T-helper 1 cell treated with Interleukin-12 subunit alpha and Interleukin-12 subunit beta and Interleukin-4 antibody, amounts not matched to agents 30 μg/mL and 1 μg/mL, for 36 hours (primary cell): ENCODE measurements around the gene CDK5RAP2.
A peak's percentile ranks its signal among the peaks of the same experiment; 100 is the strongest.
"Not testable (repeated sequence)": the region's sequence is repeated elsewhere in the genome, so short reads cannot be mapped to it uniquely, and the experiment has no call there.

Experiments
- H3K27ac Mint-ChIP-seq: one replicate; pipeline ENCODE4 v1.8.0; 2021; ENCODE audit warnings: mild to moderate bottlenecking, mixed read lengths
- H3K27me3 Mint-ChIP-seq: one replicate; pipeline ENCODE4 v1.8.0; 2021; ENCODE audit warnings: low read depth, mixed read lengths
- H3K36me3 Mint-ChIP-seq: one replicate; pipeline ENCODE4 v1.8.0; 2021; ENCODE audit warnings: low read depth, mixed read lengths
- H3K4me1 Mint-ChIP-seq: one replicate; pipeline ENCODE4 v1.8.0; 2021; ENCODE audit warnings: low read depth, mixed read lengths
- H3K4me3 Mint-ChIP-seq: one replicate; pipeline ENCODE4 v1.8.0; 2021; ENCODE audit warnings: mild to moderate bottlenecking, moderate library complexity, mixed read lengths
- H3K9me3 Mint-ChIP-seq: one replicate; pipeline ENCODE4 v1.8.0; 2021; ENCODE audit warnings: mixed read lengths

The CDK5RAP2 gene

GRCh38 chr9:120569556-120569955 is 10.4 kb downstream of the CDK5RAP2 start:
- no peak overlapping the region for H3K4me3 Mint-ChIP-seq
- H3K4me1 Mint-ChIP-seq: peaks cover 11% of the 10 kb centered on the region
- H3K9me3 Mint-ChIP-seq: no peaks in the 10 kb centered on the region
- peaks cover 36% of the 10 kb centered on the region for H3K36me3 Mint-ChIP-seq
- H3K27me3 Mint-ChIP-seq: no peaks in the 10 kb centered on the region
- H3K27ac Mint-ChIP-seq: peak overlapping the region; percentile 53

- Mint-ChIP-seq H3K4me1 (peaks cover 6% of the 10 kb centered on the region), H3K36me3 (peaks cover 36% of the 10 kb centered on the region), H3K9me3 (no peaks in the 10 kb centered on the region), H3K4me3 (no peak overlapping the region), H3K27ac (no peak overlapping the region), H3K27me3 (no peaks in the 10 kb centered on the region)
Measured at GRCh38 chr9:120568816-120569215, 11.2 kb downstream of the CDK5RAP2 start.

- Mint-ChIP-seq H3K36me3 (peaks cover 43% of the 10 kb centered on the region), H3K4me3 (no peak overlapping the region), H3K27ac (no peak overlapping the region)
Measured at GRCh38 chr9:120567874-120568273, 12.1 kb downstream of the CDK5RAP2 start.

GRCh38 chr9:120567081-120567480 is 12.9 kb downstream of the CDK5RAP2 start:
- H3K36me3 Mint-ChIP-seq: peaks cover 50% of the 10 kb centered on the region

More at GRCh38 chr9:120567874-120568273, 12.1 kb downstream of the CDK5RAP2 start:
- Mint-ChIP-seq H3K4me1 (peaks cover 6% of the 10 kb centered on the region), H3K27me3 (no peaks in the 10 kb centered on the region), H3K9me3 (no peaks in the 10 kb centered on the region)

GRCh38 chr9:120564589-120564988 is 15.4 kb downstream of the CDK5RAP2 start:
- H3K27ac Mint-ChIP-seq: no peak overlapping the region
- H3K4me1 Mint-ChIP-seq: peaks cover 7% of the 10 kb centered on the region
- H3K4me3 Mint-ChIP-seq: no peak overlapping the region
- H3K36me3 Mint-ChIP-seq: peaks cover 46% of the 10 kb centered on the region
- H3K27me3 Mint-ChIP-seq: no peaks in the 10 kb centered on the region
- no peaks in the 10 kb centered on the region for H3K9me3 Mint-ChIP-seq

More at GRCh38 chr9:120567081-120567480, 12.9 kb downstream of the CDK5RAP2 start:
- Mint-ChIP-seq H3K27ac (no peak overlapping the region), H3K4me1 (peaks cover 8% of the 10 kb centered on the region), H3K27me3 (no peaks in the 10 kb centered on the region), H3K9me3 (no peaks in the 10 kb centered on the region), H3K4me3 (no peak overlapping the region)

GRCh38 chr9:120562861-120563443 is 17.0 kb downstream of the CDK5RAP2 start:
- Mint-ChIP-seq H3K9me3 (no peaks in the 10 kb centered on the region), H3K27ac (no peak overlapping the region), H3K4me1 (peaks cover 10% of the 10 kb centered on the region), H3K36me3 (peaks cover 38% of the 10 kb centered on the region), H3K27me3 (no peaks in the 10 kb centered on the region), H3K4me3 (no peak overlapping the region)

- Mint-ChIP-seq H3K27ac (no peak overlapping the region), H3K9me3 (no peaks in the 10 kb centered on the region), H3K27me3 (no peaks in the 10 kb centered on the region), H3K4me3 (no peak overlapping the region), H3K36me3 (peaks cover 37% of the 10 kb centered on the region), H3K4me1 (peaks cover 10% of the 10 kb centered on the region)
Measured at GRCh38 chr9:120561709-120562108, 18.3 kb downstream of the CDK5RAP2 start.

- H3K27ac Mint-ChIP-seq: no peak overlapping the region
- H3K4me3 Mint-ChIP-seq: no peak overlapping the region
- peaks cover 6% of the 10 kb centered on the region for H3K4me1 Mint-ChIP-seq
- no peaks in the 10 kb centered on the region for H3K27me3 Mint-ChIP-seq
- H3K9me3 Mint-ChIP-seq: no peaks in the 10 kb centered on the region
- H3K36me3 Mint-ChIP-seq: peaks cover 33% of the 10 kb centered on the region
Measured at GRCh38 chr9:120559546-120559945, 20.4 kb downstream of the CDK5RAP2 start.

- Mint-ChIP-seq H3K27ac (no peak overlapping the region), H3K9me3 (no peaks in the 10 kb centered on the region), H3K27me3 (no peaks in the 10 kb centered on the region), H3K4me1 (peaks cover 6% of the 10 kb centered on the region), H3K4me3 (no peak overlapping the region), H3K36me3 (peaks cover 33% of the 10 kb centered on the region)
Measured at GRCh38 chr9:120558454-120558853, 21.5 kb downstream of the CDK5RAP2 start.

- Mint-ChIP-seq H3K9me3 (peaks cover 4% of the 10 kb centered on the region), H3K36me3 (peaks cover 32% of the 10 kb centered on the region), H3K27me3 (no peaks in the 10 kb centered on the region), H3K4me1 (peaks cover 4% of the 10 kb centered on the region), H3K27ac (no peak overlapping the region), H3K4me3 (no peak overlapping the region)
Measured at GRCh38 chr9:120557205-120557604, 22.8 kb downstream of the CDK5RAP2 start.

GRCh38 chr9:120556775-120557174 is 23.2 kb downstream of the CDK5RAP2 start:
- Mint-ChIP-seq H3K27me3 (no peaks in the 10 kb centered on the region), H3K27ac (no peak overlapping the region), H3K36me3 (peaks cover 29% of the 10 kb centered on the region), H3K4me3 (no peak overlapping the region), H3K9me3 (peaks cover 4% of the 10 kb centered on the region), H3K4me1 (peaks cover 4% of the 10 kb centered on the region)

GRCh38 chr9:120555839-120556238 is 24.1 kb downstream of the CDK5RAP2 start:
- peaks cover 4% of the 10 kb centered on the region for H3K9me3 Mint-ChIP-seq
- no peaks in the 10 kb centered on the region for H3K27me3 Mint-ChIP-seq
- H3K27ac Mint-ChIP-seq: no peak overlapping the region
- peaks cover 39% of the 10 kb centered on the region for H3K36me3 Mint-ChIP-seq
- peaks cover 4% of the 10 kb centered on the region for H3K4me1 Mint-ChIP-seq
- H3K4me3 Mint-ChIP-seq: no peak overlapping the region

- H3K27ac Mint-ChIP-seq, H3K4me3 Mint-ChIP-seq, H3K4me1 Mint-ChIP-seq, H3K9me3 Mint-ChIP-seq, H3K27me3 Mint-ChIP-seq: not testable (repeated sequence)
- peaks cover 46% of the 10 kb centered on the region for H3K36me3 Mint-ChIP-seq
Measured at GRCh38 chr9:120552210-120552704, 27.7 kb downstream of the CDK5RAP2 start.

GRCh38 chr9:120545701-120546550 is 34.0 kb downstream of the CDK5RAP2 start:
- H3K27ac Mint-ChIP-seq: no peak overlapping the region

GRCh38 chr9:120544441-120544840 is 35.5 kb downstream of the CDK5RAP2 start:
- H3K4me1 Mint-ChIP-seq: peaks cover 14% of the 10 kb centered on the region
- H3K4me3 Mint-ChIP-seq: no peak overlapping the region
- H3K9me3 Mint-ChIP-seq: no peaks in the 10 kb centered on the region
- H3K27ac Mint-ChIP-seq: no peak overlapping the region
- peaks cover 34% of the 10 kb centered on the region for H3K36me3 Mint-ChIP-seq
- H3K27me3 Mint-ChIP-seq: no peaks in the 10 kb centered on the region

More at GRCh38 chr9:120545701-120546550, 34.0 kb downstream of the CDK5RAP2 start:
- no peaks in the 10 kb centered on the region for H3K9me3 Mint-ChIP-seq
- H3K4me3 Mint-ChIP-seq: no peak overlapping the region
- peaks cover 35% of the 10 kb centered on the region for H3K36me3 Mint-ChIP-seq
- H3K27me3 Mint-ChIP-seq: no peaks in the 10 kb centered on the region
- H3K4me1 Mint-ChIP-seq: peaks cover 14% of the 10 kb centered on the region
